GM04503 (cell line): ENCODE data around the gene SBDS.
"Not testable (repeated sequence)": the region's sequence is repeated elsewhere in the genome, so short reads cannot be mapped to it uniquely, and the experiment has no call there.

ENCODE experiments used
- DNase-seq: peaks from one replicate; pipeline ENCODE4 v3.0.0-alpha.2; 2012; ENCODE audit warnings: low read depth

Gene SBDS

GRCh38 chr7:66995050-66995776, at the start of gene SBDS:
Gene SBDS, minus strand, starts transcription at chr7:66995586. Its CDS starts 169 bp downstream, at chr7:66995417.
- DNase-seq = peak; percentile 95

DNA sequence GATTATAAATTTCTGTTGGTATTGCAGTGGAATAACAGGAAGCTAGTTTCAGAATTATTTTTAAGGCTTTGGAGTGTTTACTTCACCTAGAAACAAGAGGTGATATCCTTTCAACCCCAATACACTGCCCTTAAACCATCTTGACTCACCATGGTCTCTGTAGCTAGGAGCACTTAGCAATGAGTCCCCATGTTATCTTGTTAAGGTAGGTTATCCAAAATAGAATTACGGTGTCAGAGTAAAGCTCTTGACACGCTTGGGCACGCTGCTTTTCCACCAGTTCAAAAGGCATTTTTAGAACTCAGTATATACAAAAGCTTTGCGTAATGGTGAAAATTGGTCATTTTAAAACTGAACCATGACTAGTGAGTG, 48.2 kb upstream of the SBDS start:
- not testable (repeated sequence) for DNase-seq

- peak; percentile 66 for DNase-seq
These were observed 47.6 kb upstream of the SBDS start for GRCh38 chr7:67042781-67043558.

DNA sequence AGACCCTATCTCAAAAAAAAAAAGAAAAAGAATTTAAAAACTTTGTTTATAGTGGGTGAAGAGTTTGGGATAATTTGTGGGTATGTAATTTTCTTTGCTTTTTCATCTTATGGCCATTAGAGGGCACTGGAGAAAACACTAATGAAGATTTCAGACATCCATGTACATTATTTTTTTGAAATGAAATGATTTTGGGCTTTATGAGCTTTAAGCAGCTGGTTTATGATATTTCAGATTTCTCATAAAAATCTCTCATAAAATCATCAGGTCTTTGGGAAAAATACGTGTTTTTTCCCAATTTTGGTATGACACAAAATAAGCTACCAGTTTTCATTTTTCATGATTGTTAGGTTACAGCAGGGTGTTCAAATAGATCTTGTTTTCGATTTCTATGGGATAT, 45.4 kb upstream of the SBDS start:
- DNase-seq = not testable (repeated sequence)

- DNase-seq = not testable (repeated sequence)
These were observed 41.3 kb upstream of the SBDS start for GRCh38 chr7:67036432-67037395.

DNA sequence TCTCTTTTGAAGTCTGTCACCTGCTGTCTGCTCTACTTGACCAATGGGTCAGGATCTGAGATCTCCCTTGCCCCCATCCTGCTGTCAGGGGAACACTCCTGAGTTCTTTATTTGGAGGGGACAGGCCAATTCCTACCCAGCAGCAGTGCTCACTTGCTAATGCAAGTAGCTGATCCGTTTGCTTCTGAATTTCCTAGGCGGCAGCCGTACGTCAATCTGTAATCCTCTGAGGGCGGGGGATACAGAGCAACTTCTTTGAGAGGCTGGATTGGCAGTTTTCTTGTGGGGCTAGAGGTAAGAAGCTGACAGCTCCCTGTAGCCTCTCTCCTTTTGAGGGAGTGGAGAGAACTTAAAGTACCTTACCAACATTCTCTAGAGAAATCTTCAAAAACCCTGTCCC, 37.9 kb upstream of the SBDS start:
- DNase-seq = no peak

- DNase-seq = not testable (repeated sequence)
These were observed 36.3 kb upstream of the SBDS start for GRCh38 chr7:67031685-67032084.

- not testable (repeated sequence) for DNase-seq
These were observed 30.1 kb upstream of the SBDS start for GRCh38 chr7:67025459-67025858.

- no peak for DNase-seq
These were observed 27.1 kb upstream of the SBDS start for GRCh38 chr7:67022511-67022910.

DNA sequence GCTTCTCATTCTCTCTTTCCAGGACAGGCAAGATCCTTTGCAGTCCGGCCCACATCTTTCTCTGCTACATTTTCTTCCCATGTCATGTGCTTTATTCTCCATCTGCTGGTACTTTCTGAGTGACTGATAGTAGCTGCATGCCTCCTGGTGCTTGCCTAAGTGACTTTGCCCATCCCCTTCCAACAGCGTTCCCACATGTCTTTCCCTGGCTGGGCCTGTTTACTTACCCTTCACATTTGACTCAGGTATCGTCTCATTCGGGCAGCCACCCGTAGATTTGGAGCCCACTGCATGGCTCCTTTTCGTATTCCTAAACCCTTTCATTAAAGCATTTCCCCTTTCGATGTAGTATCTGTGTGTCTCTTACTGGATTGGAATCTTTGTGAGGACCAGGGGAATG, 25.9 kb upstream of the SBDS start:
- no peak for DNase-seq

DNA sequence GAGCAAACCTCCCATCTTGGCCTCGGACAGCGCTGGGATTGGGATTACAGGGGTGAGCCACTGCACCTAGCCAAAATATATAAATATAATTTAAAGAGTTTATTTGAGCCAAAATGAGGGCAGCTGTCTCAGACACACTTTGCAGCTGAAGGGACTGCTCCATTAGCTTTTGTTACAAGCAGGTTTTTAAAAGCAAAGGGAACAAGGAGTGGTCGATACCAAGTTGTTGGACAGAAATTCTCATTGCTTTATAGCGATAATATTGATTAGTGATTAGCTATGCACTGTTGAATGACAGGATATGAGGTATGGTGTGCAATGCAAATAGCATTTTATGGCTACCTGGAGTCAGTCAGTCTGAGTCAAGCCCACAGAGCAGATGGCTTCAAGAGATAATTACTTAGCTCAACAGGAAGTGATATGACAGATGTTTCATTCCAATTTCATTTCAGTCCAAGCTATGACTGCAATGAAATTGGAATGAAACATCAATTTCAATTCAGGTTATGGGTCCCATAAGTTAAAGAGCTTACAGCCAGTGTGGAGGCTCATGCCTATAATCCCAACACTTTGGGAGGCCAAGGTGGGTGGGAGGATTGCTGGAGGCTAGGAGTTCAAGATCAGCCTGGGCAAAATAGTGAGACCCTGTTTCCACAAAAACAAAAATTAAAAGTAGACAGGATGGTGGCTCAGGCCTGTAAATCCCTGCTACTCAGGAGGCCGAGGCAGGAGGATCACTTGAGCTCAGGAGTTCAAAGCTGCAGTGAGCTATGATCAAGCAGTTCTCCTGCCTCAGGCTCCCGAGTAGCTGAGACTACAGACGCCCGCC, 24.4 kb upstream of the SBDS start:
- no peak for DNase-seq

DNA sequence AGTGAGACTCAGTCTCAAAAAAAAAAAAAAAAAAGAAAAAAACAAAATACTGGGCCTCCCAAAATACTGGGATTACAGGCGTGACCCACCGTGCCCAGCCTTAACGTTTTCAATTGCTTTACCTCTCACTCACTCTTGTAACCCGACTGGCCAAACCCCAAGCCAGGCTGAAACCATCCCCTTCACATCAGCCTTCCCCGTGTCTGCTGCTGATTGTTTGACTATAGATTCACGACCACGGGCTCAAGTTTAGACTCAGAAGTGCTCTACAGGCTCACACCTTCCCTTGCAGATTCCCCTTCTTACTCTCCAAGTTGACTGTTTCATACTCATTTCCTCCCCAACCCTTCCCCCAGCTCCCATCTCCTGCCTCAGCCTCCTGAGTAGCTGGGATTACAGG, 23.6 kb upstream of the SBDS start:
- no peak for DNase-seq

- not testable (repeated sequence) for DNase-seq
These were observed 22.6 kb upstream of the SBDS start for GRCh38 chr7:67017971-67018370.

DNA sequence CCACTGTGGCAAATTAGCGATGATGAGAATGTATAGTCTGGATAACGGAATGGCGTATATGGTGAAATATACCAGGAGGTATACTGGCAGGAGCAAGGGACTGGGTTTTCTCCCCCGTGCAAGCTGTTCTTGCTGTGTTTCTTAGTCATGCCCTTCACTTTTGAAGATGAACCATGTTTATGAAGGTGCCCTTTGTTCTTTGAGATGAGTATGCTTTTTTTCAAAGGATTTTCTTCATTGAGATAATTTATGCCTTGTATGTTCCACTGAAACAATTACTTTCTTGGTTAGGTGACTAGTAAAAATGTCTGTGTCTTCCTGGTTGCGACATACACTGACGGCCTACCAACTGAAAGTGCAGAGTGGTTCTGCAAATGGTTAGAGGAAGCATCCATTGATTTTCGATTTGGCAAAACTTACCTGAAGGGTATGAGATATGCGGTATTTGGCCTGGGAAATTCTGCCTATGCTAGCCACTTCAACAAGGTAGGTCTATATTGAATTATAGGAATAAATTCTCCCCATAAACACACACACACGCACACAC, 18.8 kb upstream of the SBDS start:
- DNase-seq = not testable (repeated sequence)

DNA sequence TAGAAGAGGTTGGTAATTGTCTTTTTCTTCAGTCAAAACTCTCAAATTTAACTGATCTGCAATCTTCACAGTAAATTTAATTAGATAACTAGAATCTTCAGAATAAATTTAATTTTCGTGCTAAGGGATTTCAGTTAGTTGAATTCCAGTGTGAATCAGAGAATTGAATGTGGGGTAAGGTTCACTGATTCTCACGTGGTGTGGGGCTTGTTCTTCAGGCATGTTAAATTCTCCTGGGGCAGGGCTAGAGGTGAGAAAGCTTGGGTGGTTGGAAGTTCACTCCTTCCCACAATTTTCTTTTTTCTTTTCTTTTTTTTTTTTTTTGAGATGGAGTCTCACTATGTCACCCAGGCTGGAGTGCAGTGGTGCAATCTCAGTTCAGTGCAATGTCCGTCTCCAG, 14.3 kb upstream of the SBDS start:
- DNase-seq = not testable (repeated sequence)

DNA sequence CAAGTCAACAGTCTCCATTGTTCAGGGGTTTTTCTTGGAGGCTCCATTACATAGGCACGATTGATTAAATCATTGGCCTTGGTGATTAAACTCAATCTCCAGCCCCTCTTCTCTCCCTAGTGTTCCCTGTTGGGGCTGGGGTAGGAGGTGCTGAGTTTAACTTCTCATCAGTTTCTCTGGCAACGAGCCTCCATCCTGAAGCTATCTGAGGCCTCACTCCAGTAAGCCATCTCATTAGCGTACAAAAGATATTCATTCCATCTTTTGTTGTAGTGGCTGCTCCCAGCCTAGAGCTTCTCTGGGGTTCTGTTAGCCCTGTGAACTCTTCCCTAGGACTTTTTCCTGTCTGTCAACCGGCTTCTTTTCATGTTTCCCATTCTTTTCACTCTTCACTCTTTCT, 12.9 kb upstream of the SBDS start:
- DNase-seq = no peak

GRCh38 chr7:67006965-67007364, 11.6 kb upstream of the SBDS start:
- DNase-seq = no peak

- DNase-seq = not testable (repeated sequence)
These were observed 8.8 kb upstream of the SBDS start for GRCh38 chr7:67004145-67004544.

- not testable (repeated sequence) for DNase-seq
These were observed 5.3 kb upstream of the SBDS start for GRCh38 chr7:67000601-67001258.

GRCh38 chr7:66996444-66997191, 1.2 kb upstream of the SBDS start, which contains the start of gene TYW1:
Gene TYW1, plus strand, starts transcription at chr7:66996833. Its CDS starts 146 bp downstream, at chr7:66996979.
- DNase-seq = peak; percentile 88
